ENCODE data around the gene ARHGAP6.
A peak's percentile ranks its signal among the peaks of the same experiment; 100 is the strongest.

Gene ARHGAP6

GRCh38 chrX:11541510-11541909 lies 124.2 kb downstream of the ARHGAP6 start:
- no peak for TF ChIP-seq CTCF (IDR thresholded peaks at IDR 0.05; ENCODE audit: control insufficient read depth, extremely low read depth, insufficient read depth)
- H3K4me3 ChIP-seq (ENCODE audit: low read depth, low read length): no peak overlapping the region
- DNase-seq (ENCODE audit: low read depth): no peak

GRCh38 chrX:11540532-11541377 lies 125.0 kb downstream of the ARHGAP6 start:
- no peak for DNase-seq (ENCODE audit: low read depth)
- no peak for TF ChIP-seq CTCF (IDR thresholded peaks at IDR 0.05; ENCODE audit: control insufficient read depth, extremely low read depth, insufficient read depth)
- no peak overlapping the region for H3K4me3 ChIP-seq (ENCODE audit: low read depth, low read length)

- TF ChIP-seq CTCF (IDR thresholded peaks at IDR 0.05; ENCODE audit: control insufficient read depth, extremely low read depth, insufficient read depth): no peak
- H3K4me3 ChIP-seq (ENCODE audit: low read depth, low read length): no peak overlapping the region
- DNase-seq (ENCODE audit: low read depth): no peak
Measured at GRCh38 chrX:11537141-11537540, 128.6 kb downstream of the ARHGAP6 start.

- TF ChIP-seq CTCF (IDR thresholded peaks at IDR 0.05; ENCODE audit: control insufficient read depth, extremely low read depth, insufficient read depth): no peak
- DNase-seq (ENCODE audit: low read depth): no peak
Measured at GRCh38 chrX:11535156-11535919, 130.4 kb downstream of the ARHGAP6 start.

GRCh38 chrX:11533199-11533651 lies 132.5 kb downstream of the ARHGAP6 start:
- H3K4me3 ChIP-seq (ENCODE audit: low read depth, low read length): no peak overlapping the region
- peak; percentile 64 for DNase-seq (ENCODE audit: low read depth)
- TF ChIP-seq CTCF (IDR thresholded peaks at IDR 0.05; ENCODE audit: control insufficient read depth, extremely low read depth, insufficient read depth): peak; percentile 52

More at GRCh38 chrX:11535156-11535919, 130.4 kb downstream of the ARHGAP6 start:
- H3K4me3 ChIP-seq (ENCODE audit: low read depth, low read length): no peak overlapping the region

- no peak for TF ChIP-seq CTCF (IDR thresholded peaks at IDR 0.05; ENCODE audit: control insufficient read depth, extremely low read depth, insufficient read depth)
- DNase-seq (ENCODE audit: low read depth): peak; percentile 8
- no peak overlapping the region for H3K4me3 ChIP-seq (ENCODE audit: low read depth, low read length)
Measured at GRCh38 chrX:11532291-11533078, 133.2 kb downstream of the ARHGAP6 start.
